Stimulated activated CD8-positive, alpha-beta memory T cell treated with anti-CD3 and anti-CD28 coated beads, Interleukin-15, amount 100 ng/mL, for 4 hours (primary cell): ENCODE results near the gene BDKRB2.

ENCODE experiments used
- DNase-seq, 2 donors: peaks; one replicate each; pipeline ENCODE4 v3.0.0-alpha.2; 2020; ENCODE audit warnings: low read depth in 2 of 2

The BDKRB2 gene

DNA sequence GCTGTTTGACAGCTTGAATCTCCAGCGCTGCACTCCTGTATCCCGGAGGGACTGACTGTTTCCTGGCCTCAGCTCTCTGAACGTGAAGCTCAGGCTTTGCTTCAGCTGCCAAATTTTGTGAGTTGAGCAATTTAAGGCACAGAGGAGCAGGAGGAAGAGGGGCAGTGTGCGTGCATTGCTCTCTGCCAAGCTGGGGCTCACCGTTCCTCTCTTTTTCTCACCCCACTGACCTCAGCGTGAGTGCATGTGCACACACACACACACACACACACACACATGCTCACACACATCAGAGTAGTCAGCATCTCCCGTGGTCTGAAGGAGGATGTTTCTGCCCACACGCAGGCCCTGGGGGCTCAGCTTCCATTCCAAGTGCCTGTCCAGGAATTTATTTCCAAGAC, 27.8 kb upstream of the BDKRB2 start:
- no peak for DNase-seq

- DNase-seq, result no peak
These were observed 26.8 kb upstream of the BDKRB2 start for GRCh38 chr14:96177766-96178375.

DNA sequence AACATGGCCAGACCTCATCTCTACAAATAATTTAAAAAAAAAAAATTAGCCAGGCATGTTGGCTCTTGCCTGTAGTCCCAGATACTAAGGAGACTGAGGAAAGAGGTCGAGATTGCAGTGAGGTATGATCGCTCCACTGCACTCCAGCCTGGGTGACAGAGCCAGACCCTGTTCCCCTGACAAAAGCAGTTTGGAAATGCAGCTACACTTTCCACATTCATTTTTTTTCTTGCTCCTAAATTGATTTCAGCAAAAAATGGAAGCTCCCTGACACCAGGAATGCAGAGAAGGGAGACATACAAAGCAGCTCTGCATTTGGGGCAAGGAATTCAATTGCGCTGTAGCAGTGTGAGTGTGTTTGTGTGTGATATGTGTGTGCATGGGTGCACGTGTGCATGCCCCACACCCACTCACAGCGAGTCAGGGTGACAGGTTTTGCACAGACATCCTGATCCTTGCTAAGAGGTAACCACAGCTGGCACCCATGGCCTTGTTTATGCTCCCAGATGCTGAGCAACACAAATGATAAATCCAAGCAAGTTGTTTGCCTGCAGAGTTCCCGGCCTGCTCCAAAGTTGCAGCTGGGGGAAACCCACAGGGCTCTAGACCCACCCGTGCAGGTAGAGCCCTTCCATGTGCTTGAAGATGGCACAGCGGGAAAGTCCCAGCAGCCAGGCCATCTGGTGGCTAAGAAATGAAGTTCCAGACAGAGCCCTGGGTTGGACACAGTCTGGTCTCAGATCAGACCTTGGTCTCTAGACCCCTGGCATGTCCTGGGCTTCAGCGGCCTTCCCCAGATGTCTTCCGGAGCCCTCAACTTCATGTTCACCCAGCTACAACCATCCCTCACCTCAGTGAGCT, 25.9 kb upstream of the BDKRB2 start:
- no peak for DNase-seq

- DNase-seq, result no peak
These were observed 24.4 kb upstream of the BDKRB2 start for GRCh38 chr14:96180043-96180874.

DNA sequence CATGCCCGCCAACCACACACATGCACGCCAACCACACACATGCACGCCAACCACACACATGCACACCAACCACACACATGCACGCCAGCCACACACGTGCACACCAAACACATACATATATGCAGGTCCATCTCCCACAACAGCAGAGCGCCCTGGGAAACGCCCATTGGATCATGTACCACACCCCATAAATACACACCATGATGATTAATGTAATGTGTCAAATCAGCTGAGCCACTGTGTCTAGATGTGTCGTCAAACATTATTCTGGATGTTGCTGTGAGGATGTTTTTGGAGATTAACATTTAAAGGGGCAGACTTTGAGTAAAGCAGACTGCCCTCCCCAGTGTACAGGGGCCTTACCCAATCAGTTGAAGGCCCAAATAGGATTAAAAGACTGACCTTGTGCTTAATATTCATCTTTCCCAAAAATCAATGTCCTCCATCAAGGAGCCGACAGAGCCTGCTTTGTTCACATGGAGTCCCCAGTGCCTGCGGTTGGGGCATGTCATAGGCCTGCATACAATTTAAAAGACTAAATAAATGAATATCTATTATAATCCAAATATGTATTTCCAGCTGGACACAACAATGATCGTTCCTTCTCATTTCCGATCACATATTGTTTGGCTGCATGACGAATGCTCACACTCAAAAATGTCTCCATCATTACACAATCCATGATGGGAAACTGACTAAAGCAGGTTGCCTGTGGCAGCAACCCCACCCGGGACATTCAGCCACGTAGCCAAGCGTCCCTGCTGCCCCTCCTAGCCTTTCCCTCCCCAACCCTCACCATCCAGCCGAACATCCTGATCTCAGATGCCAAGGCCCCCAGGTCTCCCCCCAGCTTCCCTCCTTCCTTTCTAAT, 23.2 kb upstream of the BDKRB2 start:
- no peak for DNase-seq

GRCh38 chr14:96182546-96182945, 22.1 kb upstream of the BDKRB2 start:
- DNase-seq, result no peak

- DNase-seq, result no peak
These were observed 19.9 kb upstream of the BDKRB2 start for GRCh38 chr14:96184737-96185136.

- no peak for DNase-seq
These were observed 17.2 kb upstream of the BDKRB2 start for GRCh38 chr14:96187216-96188031.

GRCh38 chr14:96189281-96189711, 15.3 kb upstream of the BDKRB2 start:
- DNase-seq, result no peak

DNA sequence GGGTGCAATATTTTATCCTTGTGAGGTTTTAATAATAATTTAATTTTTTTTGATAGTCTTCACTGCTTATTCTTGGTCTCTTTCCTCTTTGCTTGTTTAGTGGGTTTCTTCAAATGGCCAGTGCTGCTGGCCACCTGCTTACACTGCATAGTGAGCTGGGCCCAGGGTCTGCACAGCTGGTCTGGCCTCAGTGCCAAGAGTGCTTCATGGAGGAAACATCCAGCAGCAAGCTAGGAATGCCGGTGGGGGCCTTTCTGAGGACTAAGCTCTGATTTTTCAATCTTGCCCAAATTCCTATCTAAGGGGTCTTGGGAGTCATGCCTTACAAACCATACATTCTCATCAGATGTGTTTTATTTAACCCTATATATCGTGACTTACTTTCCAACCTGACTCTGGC, 13.3 kb upstream of the BDKRB2 start:
- no peak for DNase-seq

GRCh38 chr14:96191841-96192462, 12.7 kb upstream of the BDKRB2 start:
- no peak for DNase-seq

DNA sequence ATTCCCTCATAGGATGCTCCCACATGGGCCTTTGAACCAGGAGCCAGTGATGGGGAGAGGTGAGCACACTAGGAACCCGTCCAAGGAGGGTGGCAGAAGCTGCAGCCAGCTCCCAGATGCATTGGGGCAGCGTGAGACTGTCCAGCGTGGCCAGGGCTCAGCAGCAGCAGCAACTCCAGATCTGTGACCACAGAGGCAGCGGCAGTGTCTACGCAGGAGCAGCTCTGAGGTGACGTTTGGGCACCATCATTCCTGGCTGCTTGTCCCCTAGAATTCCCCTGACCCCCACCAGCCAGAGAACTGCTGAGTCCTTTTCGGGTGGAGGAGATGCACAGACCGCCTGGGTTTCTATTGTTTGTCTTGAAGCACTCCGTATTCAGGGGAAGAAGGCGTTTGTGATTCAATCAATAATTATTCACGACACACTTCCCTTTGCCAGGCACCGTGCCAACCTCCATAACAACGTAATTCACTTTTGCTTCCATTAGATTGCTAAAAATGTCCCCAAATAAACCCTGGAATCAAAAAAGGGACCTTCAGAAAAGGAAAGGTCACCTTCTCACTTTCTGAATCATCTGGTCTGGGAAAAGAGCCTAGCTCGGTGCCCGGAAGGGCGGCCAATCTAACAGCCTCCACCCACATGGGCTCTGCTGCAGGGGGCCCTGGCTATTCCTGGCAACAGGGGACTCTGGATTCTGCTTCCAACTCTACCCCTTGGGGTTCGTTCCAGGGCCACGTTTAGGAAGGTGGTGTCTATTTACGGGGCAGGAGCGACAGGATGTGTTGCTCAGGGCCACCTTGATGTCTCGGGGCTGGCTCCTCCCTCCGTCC, 11.4 kb upstream of the BDKRB2 start:
- no peak for DNase-seq

- no peak for DNase-seq
These were observed 10.4 kb upstream of the BDKRB2 start for GRCh38 chr14:96194262-96194656.

DNA sequence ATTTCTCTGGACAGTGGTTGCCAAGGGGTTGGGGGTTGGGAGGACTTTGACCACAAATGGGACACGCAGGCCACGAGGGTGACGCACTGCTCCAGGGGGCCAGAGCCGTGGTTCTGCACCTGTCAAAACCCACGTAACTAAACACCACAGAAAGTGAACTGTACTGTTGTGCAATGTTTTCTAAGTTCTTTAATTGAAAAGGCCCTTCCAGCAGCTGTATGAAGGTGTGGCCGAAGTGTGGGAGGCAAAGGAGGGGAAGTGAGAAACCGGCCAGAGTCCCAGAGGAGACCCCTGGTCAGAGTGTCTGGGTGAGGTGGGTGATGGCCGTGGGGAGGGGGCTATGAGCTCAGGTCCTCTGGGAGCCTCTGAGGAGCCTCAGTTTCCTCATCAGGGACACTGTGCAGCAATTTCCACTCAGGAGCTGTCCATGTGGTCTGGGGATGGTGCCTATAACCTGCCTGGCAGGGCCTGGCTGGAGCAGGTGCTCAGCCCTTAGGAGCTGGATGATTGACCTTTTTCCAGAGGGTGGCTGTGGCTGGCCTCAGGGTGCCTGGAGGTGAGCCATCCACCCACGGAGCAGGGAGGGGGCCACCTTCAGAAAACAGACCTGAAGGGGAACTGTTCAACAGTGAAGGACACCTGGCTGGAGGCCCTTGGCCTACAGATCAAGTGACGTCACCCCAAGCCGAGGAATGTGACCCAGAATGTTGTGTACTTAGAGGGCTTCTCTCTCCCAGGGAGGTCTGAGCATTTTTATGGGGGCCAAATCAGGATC, 9.8 kb upstream of the BDKRB2 start:
- no peak for DNase-seq

- no peak for DNase-seq
These were observed 9.1 kb upstream of the BDKRB2 start for GRCh38 chr14:96195441-96196081.

DNA sequence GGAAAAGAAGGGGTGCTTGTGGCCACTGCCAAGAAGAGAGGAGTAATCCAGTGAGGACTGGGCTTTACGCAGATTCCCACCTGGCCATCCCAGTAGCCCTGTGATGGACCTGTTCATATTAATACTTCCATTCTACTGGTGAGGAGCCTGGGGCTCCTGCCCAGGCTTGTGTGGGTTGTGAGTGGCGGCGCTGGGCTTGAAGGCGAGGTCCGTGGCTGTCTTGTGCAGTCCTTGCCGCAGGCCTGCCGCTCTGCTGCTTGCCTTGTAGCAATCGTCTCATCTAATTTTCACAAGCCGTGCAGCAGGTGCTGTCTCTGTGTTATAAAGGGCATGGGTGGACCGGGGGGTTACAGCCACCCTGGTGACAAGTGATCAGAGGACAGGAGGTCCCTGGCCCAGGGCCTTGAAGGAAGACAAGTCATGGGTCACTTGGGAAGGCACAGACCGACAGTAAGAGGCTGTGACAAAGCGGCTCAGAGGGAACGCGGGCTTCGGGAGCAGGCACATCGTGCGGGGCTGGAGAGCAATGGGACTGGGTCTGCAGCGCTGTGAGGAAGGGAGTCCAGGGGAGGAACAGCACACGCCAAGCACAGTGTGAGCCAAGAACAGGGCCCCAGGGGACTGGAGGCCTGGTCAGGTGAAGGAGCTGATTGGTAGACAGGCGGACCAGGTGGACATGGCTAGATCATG, 7.3 kb upstream of the BDKRB2 start:
- DNase-seq, result no peak

DNA sequence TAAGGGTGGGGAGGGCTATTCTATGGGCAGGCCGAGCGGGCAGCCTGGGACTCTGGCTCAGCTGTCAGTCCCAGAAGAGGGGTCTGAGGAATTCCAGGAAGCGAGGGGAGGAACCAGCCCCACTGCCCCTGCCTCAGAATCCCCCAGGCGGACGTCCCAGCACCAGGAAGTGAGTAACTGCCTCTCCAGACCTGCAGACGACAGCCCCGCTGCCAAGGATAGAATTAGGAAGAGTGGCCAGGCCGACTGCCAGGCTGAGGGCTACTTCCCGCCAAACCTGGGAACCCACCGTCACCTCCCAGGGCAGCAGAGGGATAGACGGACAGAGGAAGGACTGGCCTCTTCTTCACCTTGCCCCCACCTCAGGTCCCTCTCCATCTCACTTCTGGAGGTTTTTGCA, 6.7 kb upstream of the BDKRB2 start:
- no peak for DNase-seq
